ENCODE measurements around the gene FBXW2. TPM values are rescaled to one million over a fixed set of nuclear protein-coding genes. Genes with fewer than 3 reads are reported as not detected.
"Not testable (repeated sequence)": the region's sequence is repeated elsewhere in the genome, so short reads cannot be mapped to it uniquely, and the experiment has no call there.

FBXW2 gene
- total and polyA plus RNA-seq, 8 donors, result 7.9 to 78.9 (median 18.0) TPM

- 91 to 97% (median 92%) methylated on average over 5 of the region's 5 CpGs for WGBS, 5 donors
- Histone ChIP-seq H3K4me3 (no peak overlapping the region), H3K4me1 (peaks cover 0 to under 1% (median under 1%) of the 10 kb centered on the region in 4 donors), H3K36me3 (no peaks in the 10 kb centered on the region), H3K9me3 (no peaks in the 10 kb centered on the region), H3K27ac (no peak overlapping the region), H3K27me3 (no peaks in the 10 kb centered on the region)
- intact Hi-C loops (cut with DNase I; ENCODE audit: low total_unique reads), result loop anchor here (10.0 kb wide), 1 partner anchor 184 kb away; no protein-coding TSS in a partner anchor
- TF ChIP-seq POLR2A (IDR thresholded peaks at IDR 0.05), result no peak
- no peak for TF ChIP-seq EP300 (IDR thresholded peaks at IDR 0.05)
- TF ChIP-seq CTCF (IDR thresholded peaks at IDR 0.05), result no peak
- TF ChIP-seq POLR2AphosphoS5 (IDR thresholded peaks at IDR 0.05), result no peak
- no peak for DNase-seq
These were observed 42.8 kb downstream of the FBXW2 start for GRCh38 chr9:120750421-120750820.

- DNase-seq; H3K9me3 ChIP-seq; intact Hi-C loops (cut with DNase I; ENCODE audit: low total_unique reads); H3K4me1 ChIP-seq; H3K27ac ChIP-seq; H3K4me3 ChIP-seq; H3K36me3 ChIP-seq; H3K27me3 ChIP-seq: not testable (repeated sequence)
- 94 to 98% (median 96%) methylated on average over 7 to 26 of the region's 26 CpGs for WGBS, 5 donors
These were observed 46.9 kb downstream of the FBXW2 start for GRCh38 chr9:120746366-120746765.

DNA sequence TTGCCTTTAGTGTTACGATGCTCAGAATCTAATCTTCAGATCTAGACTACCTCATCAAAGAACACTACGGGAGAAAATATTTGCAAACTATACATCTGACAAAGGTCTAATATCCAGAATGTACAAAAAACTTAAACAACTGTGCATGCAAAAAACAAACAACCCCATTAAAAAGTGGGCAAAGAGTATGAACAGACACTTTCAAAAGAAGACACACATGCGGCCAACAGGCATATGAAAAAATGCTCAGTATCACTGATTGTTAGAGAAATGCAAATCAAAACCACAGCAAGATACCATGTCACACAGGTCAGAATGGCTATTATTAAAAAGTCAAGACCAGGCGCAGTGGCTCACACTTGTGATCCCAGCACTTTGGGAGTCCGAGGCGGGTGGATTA lies 47.9 kb downstream of the FBXW2 start:
- intact Hi-C loops (cut with DNase I; ENCODE audit: low total_unique reads), result no loop called here

GRCh38 chr9:120742951-120743416 lies 50.2 kb downstream of the FBXW2 start:
- no peak overlapping the region for H3K4me3 ChIP-seq
- intact Hi-C loops (cut with DNase I; ENCODE audit: low total_unique reads), result no loop called here
- no peak overlapping the region for H3K27ac ChIP-seq
- H3K36me3 ChIP-seq, result no peaks in the 10 kb centered on the region
- H3K9me3 ChIP-seq, result no peaks in the 10 kb centered on the region
- peaks cover 0 to 7% (median 0%) of the 10 kb centered on the region in 4 donors for H3K4me1 ChIP-seq
- no peaks in the 10 kb centered on the region for H3K27me3 ChIP-seq
- DNase-seq, result peak in 1 of 2 donors; percentile 45
- TF ChIP-seq POLR2AphosphoS5 (IDR thresholded peaks at IDR 0.05) (no peak), POLR2A (IDR thresholded peaks at IDR 0.05) (no peak), EP300 (IDR thresholded peaks at IDR 0.05) (no peak), CTCF (IDR thresholded peaks at IDR 0.05) (peak in 4 of 7 experiments; percentile 30 to 45 (median 43))
- 76 to 85% (median 83%) methylated on average over 6 of the region's 6 CpGs for WGBS, 5 donors

More for the DNA sequence above, 47.9 kb downstream of the FBXW2 start:
- 89 to 97% (median 93%) methylated on average over 6 of the region's 6 CpGs for WGBS, 5 donors
- TF ChIP-seq POLR2A (IDR thresholded peaks at IDR 0.05) (no peak), CTCF (IDR thresholded peaks at IDR 0.05) (no peak), POLR2AphosphoS5 (IDR thresholded peaks at IDR 0.05) (no peak)
- DNase-seq, result no peak
- Histone ChIP-seq H3K4me3 (no peak overlapping the region), H3K27ac (no peak overlapping the region), H3K27me3 (no peaks in the 10 kb centered on the region), H3K4me1 (peaks cover 0 to 1% (median 0%) of the 10 kb centered on the region in 4 donors), H3K9me3 (no peaks in the 10 kb centered on the region), H3K36me3 (no peaks in the 10 kb centered on the region)

DNA sequence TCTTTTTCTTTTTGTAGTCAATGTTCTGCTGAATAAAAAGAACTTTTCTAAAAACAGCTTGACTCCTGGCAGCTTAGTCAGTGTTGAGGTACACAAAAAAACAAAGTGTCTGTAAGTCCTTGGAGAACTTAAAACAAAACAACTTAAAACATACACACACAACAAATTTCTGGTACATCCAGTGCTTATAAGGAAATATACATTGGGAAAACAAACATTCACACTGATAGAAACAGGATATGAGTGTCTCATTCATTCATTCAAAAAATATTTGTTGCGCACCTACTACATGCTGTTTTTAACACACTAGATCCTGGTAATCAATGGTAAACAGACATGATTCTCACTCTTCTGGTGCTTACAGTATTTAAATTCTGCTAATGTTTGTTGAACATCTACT lies 51.5 kb downstream of the FBXW2 start:
- H3K27me3 ChIP-seq, result no peaks in the 10 kb centered on the region
- H3K36me3 ChIP-seq, result no peaks in the 10 kb centered on the region
- H3K4me1 ChIP-seq, result peaks cover 0 to 7% (median 0%) of the 10 kb centered on the region in 4 donors
- WGBS, 5 donors, result 89 to 97% (median 90%) methylated on average over 1 of the region's 1 CpG
- H3K9me3 ChIP-seq, result no peaks in the 10 kb centered on the region
- no peak for DNase-seq
- no peak overlapping the region for H3K27ac ChIP-seq
- no peak for TF ChIP-seq CTCF (IDR thresholded peaks at IDR 0.05)
- no peak for TF ChIP-seq POLR2AphosphoS5 (IDR thresholded peaks at IDR 0.05)
- TF ChIP-seq POLR2A (IDR thresholded peaks at IDR 0.05), result no peak
- TF ChIP-seq EP300 (IDR thresholded peaks at IDR 0.05), result no peak
- no peak overlapping the region for H3K4me3 ChIP-seq
- intact Hi-C loops (cut with DNase I; ENCODE audit: low total_unique reads), result no loop called here

Measured in stomach (tissue), 9 donors.